Peyer's patch (tissue), 4 donors: Measurements from ENCODE around the gene TBXAS1. TPM values are rescaled to one million over a fixed set of nuclear protein-coding genes. Genes with fewer than 3 reads are reported as not detected.

Experiments
- DNase-seq, 3 donors: peaks; one replicate each; pipeline ENCODE4 v3.0.0-alpha.2; 2017 to 2019
- H3K27ac ChIP-seq, 4 donors: fragments of 200-600 bp; sonication (generic); one replicate each; pipeline ENCODE4 v1.5.1; 2016 to 2019
- H3K27me3 ChIP-seq, 2 donors: fragments of 200-600 bp; sonication (generic); one replicate each; pipeline ENCODE4 v1.5.1; 2019
- H3K36me3 ChIP-seq, 3 donors: fragments of 200-600 bp; sonication (generic); one replicate each; pipeline ENCODE4 v1.5.1; 2016 to 2019
- H3K4me1 ChIP-seq, 4 donors: fragments of 200-600 bp; sonication (generic); one replicate each; pipeline ENCODE4 v1.5.1; 2016 to 2019
- H3K4me3 ChIP-seq, 4 donors: fragments of 200-600 bp; sonication (generic); 1 replicate in 3 of 4; 2 replicates in 1 of 4; pipeline ENCODE4 v1.5.1; 2016 to 2019; ENCODE audit warnings: mild to moderate bottlenecking in 1 of 4
- H3K9me3 ChIP-seq, 4 donors: fragments of 200-600 bp; sonication (generic); one replicate each; pipeline ENCODE4 v1.5.1; 2016 to 2019; ENCODE audit warnings: mild to moderate bottlenecking in 1 of 4
- POLR2A ChIP-seq, 2 donors: fragments of 450-650 bp; IDR thresholded peaks; one replicate each; pipeline ENCODE4 v1.5.1; 2017; ENCODE audit warnings: antibody characterized with exemption in 2 of 2, mild to moderate bottlenecking in 2 of 2, moderate library complexity in 2 of 2
- total RNA-seq, 4 donors: library from RNA; depleted of rRNA; stranded (reverse); fragments of >200 nt; gene quantifications; one replicate each; pipeline ENCODE4 v1.1.0, GENCODE V29; 2016
- TF ChIP-seq, protein P1 (sequence below), 6 experiments: fragments of 450-650 bp in 4 of 6; fragments of 200-600 bp in 2 of 6; sonication (generic) in 1 of 6; IDR thresholded peaks; one replicate each; pipeline ENCODE4 v1.5.1; 2017 to 2019; ENCODE audit warnings: antibody characterized with exemption in 6 of 6, mild to moderate bottlenecking in 3 of 6, moderate library complexity in 1 of 6

Gene TBXAS1
- total RNA-seq, 4 donors from 2014 or later: 11.2 to 227 (median 33.9) TPM

DNA sequence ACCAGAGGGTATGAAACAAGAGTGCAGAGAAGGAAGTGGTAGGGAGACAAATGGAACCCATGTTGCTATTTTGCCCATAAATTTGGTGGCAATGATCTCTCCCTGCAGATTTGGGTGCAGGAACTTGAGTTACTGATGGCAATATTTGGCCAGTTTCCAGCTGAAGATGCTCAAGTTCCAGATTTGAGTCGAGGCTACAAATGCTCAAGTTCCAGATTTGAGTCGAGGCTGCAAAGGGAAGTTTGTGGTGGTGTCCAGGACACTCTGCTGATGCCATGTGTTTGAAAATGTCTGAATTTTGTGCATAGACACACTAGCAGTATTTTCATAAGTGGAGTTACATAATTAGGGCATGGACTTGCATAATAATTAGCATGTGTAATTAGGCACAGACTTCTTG lies 40.8 kb downstream of the TBXAS1 start:
- TF ChIP-seq, protein P1, sequence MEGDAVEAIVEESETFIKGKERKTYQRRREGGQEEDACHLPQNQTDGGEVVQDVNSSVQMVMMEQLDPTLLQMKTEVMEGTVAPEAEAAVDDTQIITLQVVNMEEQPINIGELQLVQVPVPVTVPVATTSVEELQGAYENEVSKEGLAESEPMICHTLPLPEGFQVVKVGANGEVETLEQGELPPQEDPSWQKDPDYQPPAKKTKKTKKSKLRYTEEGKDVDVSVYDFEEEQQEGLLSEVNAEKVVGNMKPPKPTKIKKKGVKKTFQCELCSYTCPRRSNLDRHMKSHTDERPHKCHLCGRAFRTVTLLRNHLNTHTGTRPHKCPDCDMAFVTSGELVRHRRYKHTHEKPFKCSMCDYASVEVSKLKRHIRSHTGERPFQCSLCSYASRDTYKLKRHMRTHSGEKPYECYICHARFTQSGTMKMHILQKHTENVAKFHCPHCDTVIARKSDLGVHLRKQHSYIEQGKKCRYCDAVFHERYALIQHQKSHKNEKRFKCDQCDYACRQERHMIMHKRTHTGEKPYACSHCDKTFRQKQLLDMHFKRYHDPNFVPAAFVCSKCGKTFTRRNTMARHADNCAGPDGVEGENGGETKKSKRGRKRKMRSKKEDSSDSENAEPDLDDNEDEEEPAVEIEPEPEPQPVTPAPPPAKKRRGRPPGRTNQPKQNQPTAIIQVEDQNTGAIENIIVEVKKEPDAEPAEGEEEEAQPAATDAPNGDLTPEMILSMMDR (IDR thresholded peaks at IDR 0.05): no peak
- no peak for TF ChIP-seq POLR2A (IDR thresholded peaks at IDR 0.05)
- Histone ChIP-seq H3K27me3 (no peaks in the 10 kb centered on the region), H3K4me3 (no peak overlapping the region)

DNA sequence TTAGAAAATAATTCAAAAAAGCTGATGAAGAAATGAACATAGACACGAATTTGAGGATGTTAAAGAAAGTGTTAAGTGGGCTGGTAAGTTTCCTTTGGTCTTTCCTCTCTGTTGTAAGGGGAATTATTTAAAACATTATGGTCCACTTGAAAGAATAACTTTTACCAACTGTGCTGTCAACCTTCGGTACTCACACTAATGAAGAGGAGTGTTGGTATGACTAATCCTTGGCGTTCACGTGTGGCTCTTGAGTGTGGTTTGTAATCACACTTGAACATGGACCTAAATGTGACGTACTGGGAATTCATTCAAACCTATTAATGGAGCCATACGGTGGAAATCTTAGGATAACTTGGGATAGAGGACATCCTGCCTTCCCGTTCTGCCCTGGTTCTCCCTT lies 41.3 kb downstream of the TBXAS1 start:
- H3K27ac ChIP-seq: no peak overlapping the region

More for the DNA sequence above, 40.8 kb downstream of the TBXAS1 start:
- DNase-seq: no peak
- Histone ChIP-seq H3K36me3 (no peaks in the 10 kb centered on the region), H3K4me1 (no peaks in the 10 kb centered on the region), H3K27ac (no peak overlapping the region), H3K9me3 (no peaks in the 10 kb centered on the region)

DNA sequence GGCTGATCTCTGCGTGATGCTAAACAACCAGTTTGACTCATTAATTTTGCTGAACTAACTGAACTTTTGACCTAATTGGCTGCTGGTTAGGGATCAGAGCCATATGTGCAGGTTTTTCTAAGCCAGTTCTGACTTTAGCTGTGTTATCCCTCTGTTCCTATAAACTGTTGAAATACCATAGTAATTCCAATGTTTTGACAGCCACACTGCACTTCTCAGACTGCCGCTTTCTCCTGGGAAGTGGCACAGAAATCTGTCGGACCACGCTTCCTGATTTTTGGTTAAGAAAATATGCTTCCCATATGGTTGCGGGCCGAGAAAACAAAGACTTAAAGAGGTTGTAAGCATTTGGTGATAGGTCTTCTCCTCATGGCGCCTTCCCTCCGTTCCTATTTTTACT lies 42.3 kb downstream of the TBXAS1 start:
- Histone ChIP-seq H3K27ac (peak overlapping the region in 1 of 4 donors; percentile 5), H3K36me3 (no peaks in the 10 kb centered on the region), H3K4me1 (no peaks in the 10 kb centered on the region), H3K27me3 (no peaks in the 10 kb centered on the region), H3K4me3 (no peak overlapping the region), H3K9me3 (no peaks in the 10 kb centered on the region)
- no peak for DNase-seq
- TF ChIP-seq, protein P1 (IDR thresholded peaks at IDR 0.05): no peak
- TF ChIP-seq POLR2A (IDR thresholded peaks at IDR 0.05): no peak

More for the DNA sequence above, 41.3 kb downstream of the TBXAS1 start:
- no peaks in the 10 kb centered on the region for H3K27me3 ChIP-seq
- H3K4me3 ChIP-seq: no peak overlapping the region
- no peaks in the 10 kb centered on the region for H3K36me3 ChIP-seq
- TF ChIP-seq POLR2A (IDR thresholded peaks at IDR 0.05): no peak
- no peaks in the 10 kb centered on the region for H3K4me1 ChIP-seq
- no peaks in the 10 kb centered on the region for H3K9me3 ChIP-seq
- no peak for DNase-seq

DNA sequence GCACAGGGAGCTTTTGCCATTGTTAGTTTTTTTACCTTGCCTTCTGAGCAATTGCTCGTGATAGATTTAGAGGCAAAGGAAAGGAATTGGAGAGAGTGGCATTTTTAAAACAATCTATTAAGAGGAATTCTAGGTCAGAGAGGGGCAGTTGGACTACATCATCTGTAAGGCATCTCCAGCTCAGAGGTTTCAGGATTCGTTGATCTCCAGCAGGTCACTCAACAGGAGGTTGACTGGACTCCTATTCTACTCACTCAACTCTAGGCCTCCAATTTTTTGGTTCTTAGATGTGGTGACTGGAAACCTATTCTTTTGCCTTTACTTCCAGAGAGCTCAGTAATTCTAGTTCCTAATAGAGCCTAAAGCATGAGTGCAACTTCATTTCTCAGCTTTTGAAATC lies 42.8 kb downstream of the TBXAS1 start:
- H3K4me1 ChIP-seq: no peaks in the 10 kb centered on the region
- H3K27ac ChIP-seq: peak overlapping the region in 1 of 4 donors; percentile 5
- DNase-seq: no peak
- no peak overlapping the region for H3K4me3 ChIP-seq
- TF ChIP-seq, protein P1 (IDR thresholded peaks at IDR 0.05): no peak
- no peak for TF ChIP-seq POLR2A (IDR thresholded peaks at IDR 0.05)
- no peaks in the 10 kb centered on the region for H3K27me3 ChIP-seq
- no peaks in the 10 kb centered on the region for H3K9me3 ChIP-seq
- no peaks in the 10 kb centered on the region for H3K36me3 ChIP-seq

DNA sequence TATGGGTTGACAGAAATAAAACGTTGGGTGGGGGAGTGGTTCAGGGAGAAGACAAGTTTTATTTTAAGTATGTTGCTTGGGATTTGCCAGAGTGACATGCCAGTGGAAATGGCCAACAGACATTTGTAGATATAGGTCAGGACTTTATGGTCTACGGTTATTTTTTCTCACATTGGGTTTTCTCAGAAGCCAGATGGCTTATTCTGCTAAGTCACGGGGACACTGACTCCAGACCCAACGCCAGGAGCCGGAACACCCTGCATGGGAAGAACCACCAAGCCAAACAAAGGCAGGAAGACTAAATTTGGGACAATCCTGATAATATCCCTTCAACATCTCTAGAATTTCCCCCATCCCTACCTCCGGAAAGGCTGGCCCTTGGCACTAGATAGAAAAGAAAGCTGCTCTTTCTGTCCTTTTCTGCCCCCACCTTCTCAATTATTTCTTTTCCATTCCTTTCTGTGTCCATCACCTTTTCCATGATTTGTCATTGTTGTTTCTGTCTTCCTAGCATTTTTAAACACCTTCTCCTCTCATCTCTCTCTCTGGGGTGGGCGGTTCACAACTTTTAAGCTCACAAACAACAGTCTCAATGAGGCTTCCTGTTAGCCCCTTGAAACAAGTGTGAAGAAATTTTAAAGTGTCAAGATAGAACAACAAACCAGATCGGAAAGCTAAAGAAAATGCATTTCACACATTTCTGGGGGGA lies 44.7 kb downstream of the TBXAS1 start:
- H3K27me3 ChIP-seq: no peaks in the 10 kb centered on the region
- H3K27ac ChIP-seq: no peak overlapping the region
- no peak overlapping the region for H3K4me3 ChIP-seq
- DNase-seq: no peak
- H3K9me3 ChIP-seq: no peaks in the 10 kb centered on the region
- H3K4me1 ChIP-seq: no peaks in the 10 kb centered on the region
- no peaks in the 10 kb centered on the region for H3K36me3 ChIP-seq
- TF ChIP-seq, protein P1 (IDR thresholded peaks at IDR 0.05): no peak
- no peak for TF ChIP-seq POLR2A (IDR thresholded peaks at IDR 0.05)

DNA sequence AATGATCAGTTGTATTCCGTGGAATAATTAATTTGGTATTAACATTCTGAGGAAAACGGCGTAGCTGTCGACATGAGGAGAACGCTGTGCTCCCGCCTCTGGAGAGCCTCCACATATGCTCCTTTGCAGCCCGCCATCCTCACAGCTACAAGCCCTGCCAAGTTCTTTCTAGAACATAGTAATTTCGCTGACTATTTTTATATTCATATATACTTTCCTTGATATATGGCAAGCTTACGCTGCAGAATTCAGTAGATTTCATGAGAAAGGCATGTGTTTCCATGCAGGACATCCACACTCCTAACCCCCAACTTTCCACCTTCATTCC lies 45.2 kb downstream of the TBXAS1 start:
- TF ChIP-seq, protein P1 (IDR thresholded peaks at IDR 0.05): no peak
- no peaks in the 10 kb centered on the region for H3K36me3 ChIP-seq
- no peak overlapping the region for H3K27ac ChIP-seq
- no peaks in the 10 kb centered on the region for H3K4me1 ChIP-seq
- H3K9me3 ChIP-seq: no peaks in the 10 kb centered on the region
- H3K4me3 ChIP-seq: no peak overlapping the region
- DNase-seq: no peak
- H3K27me3 ChIP-seq: no peaks in the 10 kb centered on the region
